ENCODE measurements around the gene MYO1D. TPM values are rescaled to one million over a fixed set of nuclear protein-coding genes. Genes with fewer than 3 reads are reported as not detected.

Gene MYO1D
- total and polyA plus RNA-seq, 5 donors from 2014 or later = 1.5 to 8.2 (median 2.7) TPM

- no peak overlapping the region for H3K4me3 Mint-ChIP-seq
- H3K4me1 Mint-ChIP-seq = no peaks in the 10 kb centered on the region
- peaks cover 14% of the 10 kb centered on the region for H3K27me3 Mint-ChIP-seq
- DNase-seq = no peak
- Histone ChIP-seq H3K4me1 (ENCODE audit: control insufficient read depth, insufficient read depth, low read length, poor library complexity, severe bottlenecking) (no peaks in the 10 kb centered on the region), H3K27ac (ENCODE audit: insufficient read depth, low read length, poor library complexity, severe bottlenecking) (no peak overlapping the region), H3K36me3 (ENCODE audit: control insufficient read depth, insufficient read depth, low read length) (no peaks in the 10 kb centered on the region), H3K9me3 (ENCODE audit: control insufficient read depth in 2 of 2, low read length in 2 of 2) (peaks cover 10 to 12% of the 10 kb centered on the region in 2 experiments), H3K27me3 (ENCODE audit: control insufficient read depth, insufficient read depth, low read length) (no peaks in the 10 kb centered on the region), H3K4me3 (ENCODE audit: low read depth, low read length) (no peak overlapping the region)
- H3K27ac Mint-ChIP-seq = no peak overlapping the region
- H3K9me3 Mint-ChIP-seq = peaks cover 0 to 13% (median 5%) of the 10 kb centered on the region in 7 donors
- no peak for ATAC-seq (ENCODE audit: low read depth in 2 of 2)
- peaks cover 5% of the 10 kb centered on the region for H3K36me3 Mint-ChIP-seq
These were observed 290.3 kb downstream of the MYO1D start for GRCh38 chr17:32586666-32587065.

- Histone ChIP-seq H3K4me1 (ENCODE audit: control insufficient read depth, insufficient read depth, low read length, poor library complexity, severe bottlenecking) (no peaks in the 10 kb centered on the region), H3K27ac (ENCODE audit: insufficient read depth, low read length, poor library complexity, severe bottlenecking) (no peak overlapping the region), H3K4me3 (ENCODE audit: low read depth, low read length) (no peak overlapping the region), H3K9me3 (ENCODE audit: control insufficient read depth in 2 of 2, low read length in 2 of 2) (peaks cover 15 to 22% of the 10 kb centered on the region in 2 experiments), H3K36me3 (ENCODE audit: control insufficient read depth, insufficient read depth, low read length) (no peaks in the 10 kb centered on the region), H3K27me3 (ENCODE audit: control insufficient read depth, insufficient read depth, low read length) (no peaks in the 10 kb centered on the region)
- Mint-ChIP-seq H3K36me3 (peaks cover 9% of the 10 kb centered on the region), H3K4me3 (no peak overlapping the region), H3K4me1 (no peaks in the 10 kb centered on the region), H3K27ac (no peak overlapping the region), H3K27me3 (peaks cover 22% of the 10 kb centered on the region), H3K9me3 (peaks cover 5 to 25% (median 8%) of the 10 kb centered on the region in 7 donors)
- no peak for ATAC-seq (ENCODE audit: low read depth in 2 of 2)
- no peak for DNase-seq
These were observed 292.1 kb downstream of the MYO1D start for GRCh38 chr17:32584792-32585191.

- H3K4me3 Mint-ChIP-seq = no peak overlapping the region
- Histone ChIP-seq H3K27me3 (ENCODE audit: control insufficient read depth, insufficient read depth, low read length) (no peaks in the 10 kb centered on the region), H3K4me3 (ENCODE audit: low read depth, low read length) (no peak overlapping the region), H3K27ac (ENCODE audit: insufficient read depth, low read length, poor library complexity, severe bottlenecking) (no peak overlapping the region), H3K36me3 (ENCODE audit: control insufficient read depth, insufficient read depth, low read length) (no peaks in the 10 kb centered on the region), H3K9me3 (ENCODE audit: control insufficient read depth in 2 of 2, low read length in 2 of 2) (peaks cover 15 to 22% of the 10 kb centered on the region in 2 experiments), H3K4me1 (ENCODE audit: control insufficient read depth, insufficient read depth, low read length, poor library complexity, severe bottlenecking) (no peaks in the 10 kb centered on the region)
- no peak overlapping the region for H3K27ac Mint-ChIP-seq
- DNase-seq (no peak), ATAC-seq (ENCODE audit: low read depth in 2 of 2) (no peak)
- H3K27me3 Mint-ChIP-seq = peaks cover 23% of the 10 kb centered on the region
- H3K4me1 Mint-ChIP-seq = no peaks in the 10 kb centered on the region
- H3K9me3 Mint-ChIP-seq = peaks cover 5 to 25% (median 8%) of the 10 kb centered on the region in 7 donors
- peaks cover 9% of the 10 kb centered on the region for H3K36me3 Mint-ChIP-seq
These were observed 293.9 kb downstream of the MYO1D start for GRCh38 chr17:32583053-32583452.

DNA sequence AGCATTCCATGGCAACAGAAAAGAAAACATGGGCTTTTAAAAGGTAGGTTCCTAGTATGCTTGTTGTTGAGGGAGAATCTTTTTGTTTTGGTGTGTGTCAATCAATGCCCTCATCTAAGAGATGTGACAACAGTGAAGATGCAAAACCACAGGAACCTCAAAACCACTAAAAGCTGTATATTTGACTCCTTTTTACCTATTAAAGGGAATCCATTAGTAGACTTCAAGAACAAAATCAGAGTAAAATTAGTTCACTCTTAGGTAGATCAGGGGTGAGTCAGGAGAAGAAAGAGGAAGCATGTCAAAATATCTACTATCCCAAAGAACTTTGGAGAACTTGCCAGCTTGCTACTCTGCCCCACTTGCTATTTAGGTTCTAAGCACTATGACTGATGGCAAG, 301.1 kb downstream of the MYO1D start:
- peaks cover 3% of the 10 kb centered on the region for H3K36me3 Mint-ChIP-seq
- peaks cover 11% of the 10 kb centered on the region for H3K4me1 ChIP-seq (ENCODE audit: control insufficient read depth, insufficient read depth, low read length, poor library complexity, severe bottlenecking)
- H3K4me3 ChIP-seq (ENCODE audit: low read depth, low read length) = no peak overlapping the region
- peaks cover 0 to 4% (median 3%) of the 10 kb centered on the region in 7 donors for H3K9me3 Mint-ChIP-seq
- peak overlapping the region in 1 of 4 donors; percentile 72 for H3K4me3 Mint-ChIP-seq
- H3K27ac Mint-ChIP-seq = peak overlapping the region in 2 of 3 donors; percentile 4 to 11
- no peaks in the 10 kb centered on the region for H3K36me3 ChIP-seq (ENCODE audit: control insufficient read depth, insufficient read depth, low read length)
- no peak overlapping the region for H3K27ac ChIP-seq (ENCODE audit: insufficient read depth, low read length, poor library complexity, severe bottlenecking)
- peaks cover 17% of the 10 kb centered on the region for H3K27me3 Mint-ChIP-seq
- DNase-seq = peak in 2 of 3 donors; percentile 5 to 17
- peaks cover 5 to 24% (median 14%) of the 10 kb centered on the region in 4 donors for H3K4me1 Mint-ChIP-seq
- H3K27me3 ChIP-seq (ENCODE audit: control insufficient read depth, insufficient read depth, low read length) = no peaks in the 10 kb centered on the region
- H3K9me3 ChIP-seq (ENCODE audit: control insufficient read depth in 2 of 2, low read length in 2 of 2) = peaks cover 2 to 4% of the 10 kb centered on the region in 2 experiments
- ATAC-seq (ENCODE audit: low read depth in 2 of 2) = no peak

DNA sequence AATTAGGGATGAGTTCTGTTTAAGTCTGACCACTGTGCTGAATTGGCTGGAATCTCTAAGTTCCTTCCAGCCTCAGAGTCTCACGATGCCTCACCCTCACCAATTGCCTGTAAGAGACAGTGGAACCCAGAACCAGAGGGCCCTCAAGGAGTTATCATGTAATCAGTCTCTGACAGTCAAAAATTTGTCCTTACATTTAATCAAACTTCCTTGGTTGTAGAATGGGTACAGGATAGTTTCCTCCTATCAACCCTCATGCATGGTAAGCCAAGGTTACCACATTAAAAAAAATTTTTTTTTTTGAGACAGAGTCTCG, 306.9 kb downstream of the MYO1D start:
- Histone ChIP-seq H3K36me3 (ENCODE audit: control insufficient read depth, insufficient read depth, low read length) (no peaks in the 10 kb centered on the region), H3K4me1 (ENCODE audit: control insufficient read depth, insufficient read depth, low read length, poor library complexity, severe bottlenecking) (no peaks in the 10 kb centered on the region), H3K27ac (ENCODE audit: insufficient read depth, low read length, poor library complexity, severe bottlenecking) (no peak overlapping the region), H3K27me3 (ENCODE audit: control insufficient read depth, insufficient read depth, low read length) (no peaks in the 10 kb centered on the region), H3K4me3 (ENCODE audit: low read depth, low read length) (no peak overlapping the region), H3K9me3 (ENCODE audit: control insufficient read depth in 2 of 2, low read length in 2 of 2) (no peaks in the 10 kb centered on the region)
- Mint-ChIP-seq H3K36me3 (peaks cover 4% of the 10 kb centered on the region), H3K4me3 (no peak overlapping the region), H3K27me3 (peaks cover 4% of the 10 kb centered on the region), H3K9me3 (peaks cover 0 to 1% (median 0%) of the 10 kb centered on the region in 7 donors), H3K27ac (no peak overlapping the region), H3K4me1 (peaks cover 0 to 11% (median 3%) of the 10 kb centered on the region in 4 donors)
- ATAC-seq (ENCODE audit: low read depth in 2 of 2) (no peak), DNase-seq (no peak)

- no peaks in the 10 kb centered on the region for H3K27me3 ChIP-seq (ENCODE audit: control insufficient read depth, insufficient read depth, low read length)
- no peak overlapping the region for H3K27ac ChIP-seq (ENCODE audit: insufficient read depth, low read length, poor library complexity, severe bottlenecking)
- H3K9me3 ChIP-seq (ENCODE audit: control insufficient read depth in 2 of 2, low read length in 2 of 2) = no peaks in the 10 kb centered on the region
- H3K4me1 ChIP-seq (ENCODE audit: control insufficient read depth, insufficient read depth, low read length, poor library complexity, severe bottlenecking) = no peaks in the 10 kb centered on the region
- no peaks in the 10 kb centered on the region for H3K36me3 ChIP-seq (ENCODE audit: control insufficient read depth, insufficient read depth, low read length)
- H3K27ac Mint-ChIP-seq = peak overlapping the region in 1 of 3 donors; percentile 54
- H3K4me3 ChIP-seq (ENCODE audit: low read depth, low read length) = no peak overlapping the region
- DNase-seq = no peak
- H3K9me3 Mint-ChIP-seq = peaks cover 0 to 1% (median 0%) of the 10 kb centered on the region in 7 donors
- peaks cover 4% of the 10 kb centered on the region for H3K36me3 Mint-ChIP-seq
- H3K4me1 Mint-ChIP-seq = peaks cover 0 to 5% (median 3%) of the 10 kb centered on the region in 4 donors
- no peak for ATAC-seq (ENCODE audit: low read depth in 2 of 2)
- H3K27me3 Mint-ChIP-seq = peaks cover 4% of the 10 kb centered on the region
- H3K4me3 Mint-ChIP-seq = no peak overlapping the region
These were observed 307.5 kb downstream of the MYO1D start for GRCh38 chr17:32569171-32570080.

- peaks cover 0 to 1% (median 0%) of the 10 kb centered on the region in 7 donors for H3K9me3 Mint-ChIP-seq
- H3K4me3 ChIP-seq (ENCODE audit: low read depth, low read length) = no peak overlapping the region
- peaks cover 0 to 5% (median 4%) of the 10 kb centered on the region in 4 donors for H3K4me1 Mint-ChIP-seq
- H3K27ac Mint-ChIP-seq = no peak overlapping the region
- no peaks in the 10 kb centered on the region for H3K27me3 ChIP-seq (ENCODE audit: control insufficient read depth, insufficient read depth, low read length)
- H3K36me3 Mint-ChIP-seq = peaks cover 4% of the 10 kb centered on the region
- H3K4me1 ChIP-seq (ENCODE audit: control insufficient read depth, insufficient read depth, low read length, poor library complexity, severe bottlenecking) = no peaks in the 10 kb centered on the region
- DNase-seq (no peak), ATAC-seq (ENCODE audit: low read depth in 2 of 2) (no peak)
- H3K9me3 ChIP-seq (ENCODE audit: control insufficient read depth in 2 of 2, low read length in 2 of 2) = no peaks in the 10 kb centered on the region
- H3K36me3 ChIP-seq (ENCODE audit: control insufficient read depth, insufficient read depth, low read length) = no peaks in the 10 kb centered on the region
- H3K27me3 Mint-ChIP-seq = peaks cover 4% of the 10 kb centered on the region
- H3K27ac ChIP-seq (ENCODE audit: insufficient read depth, low read length, poor library complexity, severe bottlenecking) = no peak overlapping the region
- no peak overlapping the region for H3K4me3 Mint-ChIP-seq
These were observed 308.2 kb downstream of the MYO1D start for GRCh38 chr17:32568705-32569104.
